CD4-positive, alpha-beta T cell (primary cell): Measurements from ENCODE around the gene NELFA. TPM values are rescaled to one million over a fixed set of nuclear protein-coding genes. Genes with fewer than 3 reads are reported as not detected.

ENCODE experiments used
- ATAC-seq: fragments of 200-7000 bp; cut with Tn5 transposase; one replicate; pipeline ENCODE4 v1.10.0; 2022; ENCODE audit warnings: mild to moderate bottlenecking; ENCODE audit not compliant: poor library complexity
- CTCF ChIA-PET: fragments of 350-600 bp; sonication (Branson Sonifier 250); formaldehyde crosslinking; loops from one replicate; lab custom pipeline; 2021; ENCODE audit warnings: antibody characterized with exemption, inconsistent platforms; lab: Charles Lee
- POLR2A ChIA-PET: fragments of 350-600 bp; sonication (Branson Sonifier 250); formaldehyde crosslinking; loops from one replicate; lab custom pipeline; 2021; ENCODE audit warnings: antibody characterized with exemption, inconsistent platforms; lab: Charles Lee
- DNase-seq, 14 experiments: peaks; one replicate each; pipeline ENCODE4 v3.0.0-alpha.2; 2013 to 2020; ENCODE audit warnings: mixed read lengths in 2 of 14
- H3K27ac ChIP-seq, 2 donors: one replicate each; pipeline versions ENCODE4 v1.5.1 to v1.7.0; 2013; ENCODE audit warnings: low read length in 2 of 2, low read depth in 1 of 2, mild to moderate bottlenecking in 1 of 2
- H3K27me3 ChIP-seq, 2 experiments: 1 replicate in 1 of 2; 2 replicates in 1 of 2; pipeline versions ENCODE4 v1.6.1 to v1.7.0; 2013; ENCODE audit warnings: low read length in 2 of 2, control low read depth in 1 of 2, mild to moderate bottlenecking in 1 of 2, moderate library complexity in 1 of 2; ENCODE audit not compliant: insufficient read depth in 2 of 2, control insufficient read depth in 1 of 2
- H3K36me3 ChIP-seq: one replicate; pipeline ENCODE4 v1.6.1; 2013; ENCODE audit warnings: low read length, control low read depth; ENCODE audit not compliant: insufficient read depth
- H3K4me1 ChIP-seq: one replicate; pipeline ENCODE4 v1.6.1; 2013; ENCODE audit warnings: low read length, control low read depth; ENCODE audit not compliant: insufficient read depth
- H3K4me3 ChIP-seq: one replicate; pipeline ENCODE4 v1.5.1; 2013; ENCODE audit warnings: mild to moderate bottlenecking, low read length, moderate library complexity
- H3K9me3 ChIP-seq, 2 experiments: 1 replicate in 1 of 2; 2 replicates in 1 of 2; pipeline versions ENCODE4 v1.6.1 to v1.7.0; 2013; ENCODE audit warnings: low read length in 2 of 2, mild to moderate bottlenecking in 2 of 2, control low read depth in 1 of 2, moderate library complexity in 1 of 2; ENCODE audit not compliant: control insufficient read depth in 1 of 2, insufficient read depth in 1 of 2
- H3K27ac Mint-ChIP-seq: one replicate; pipeline ENCODE4 v1.8.0; 2020; ENCODE audit warnings: mixed read lengths
- H3K27me3 Mint-ChIP-seq: one replicate; pipeline ENCODE4 v1.8.0; 2021; ENCODE audit warnings: mixed read lengths
- H3K36me3 Mint-ChIP-seq: one replicate; pipeline ENCODE4 v1.8.0; 2021; ENCODE audit warnings: low read depth, mixed read lengths
- H3K4me1 Mint-ChIP-seq: one replicate; pipeline ENCODE4 v1.8.0; 2021; ENCODE audit warnings: low read depth, mixed read lengths
- H3K4me3 Mint-ChIP-seq: one replicate; pipeline ENCODE4 v1.8.0; 2020; ENCODE audit warnings: mild to moderate bottlenecking, mixed read lengths
- H3K9me3 Mint-ChIP-seq: one replicate; pipeline ENCODE4 v1.8.0; 2020; ENCODE audit warnings: mixed read lengths
- intact Hi-C, 2 experiments: fragments of 100-400 bp; cut with DNase I in 1 of 2; cut with micrococcal nuclease in 1 of 2; formaldehyde crosslinking; loops; one replicate each; pipeline versions ENCODE4 v1.15.1 to v1.9.0; 2023 to 2025; cut with DNase I, micrococcal nuclease
- total RNA-seq, 174 experiments: library from RNA in 2 of 174; stranded (reverse) in 2 of 174; gene quantifications; one replicate each; pipeline ENCODE4 v1.2.3 and lab custom pipeline; 2021 to 2026
- TF ChIP-seq, protein P1 (sequence below): fragments of 200-600 bp; IDR thresholded peaks from one replicate; pipeline ENCODE4 v1.8.0; 2022; ENCODE audit warnings: antibody characterized with exemption, mild to moderate bottlenecking

The NELFA gene
- total RNA-seq, 2 experiments from 2014 or later = 39.9 to 40.1 TPM

DNA sequence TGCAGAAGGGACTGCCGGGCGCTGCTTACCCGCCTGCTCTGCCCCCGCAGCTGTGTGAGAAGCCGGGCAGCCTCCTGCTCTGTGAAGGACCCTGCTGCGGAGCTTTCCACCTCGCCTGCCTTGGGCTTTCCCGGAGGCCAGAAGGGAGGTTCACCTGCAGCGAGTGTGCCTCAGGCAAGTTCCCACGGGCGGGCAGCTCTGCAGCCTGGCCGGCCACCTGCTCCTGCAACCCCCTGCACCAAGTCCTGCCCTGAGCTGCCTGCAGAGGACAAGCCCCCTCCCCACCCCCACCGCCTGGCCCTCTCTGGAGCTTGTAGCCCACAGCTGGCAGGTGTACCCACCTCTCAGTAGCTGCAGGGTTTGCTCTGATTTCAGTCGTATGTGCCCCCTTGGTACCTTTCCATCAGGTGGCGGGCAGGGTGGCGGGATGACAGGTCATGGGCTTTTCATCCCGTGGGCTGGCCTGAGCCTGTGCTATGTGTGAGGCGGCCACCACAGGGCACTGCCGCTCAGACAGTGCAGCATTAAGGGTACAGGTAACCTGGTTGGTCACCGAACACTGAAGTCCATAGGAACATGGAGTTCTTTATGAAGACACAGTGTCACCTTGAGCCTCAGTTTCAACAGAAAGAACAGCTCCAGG is 56.6 kb downstream of the NELFA start:
- intact Hi-C loops = no loop called here
- H3K36me3 Mint-ChIP-seq = peaks cover 32% of the 10 kb centered on the region
- Histone ChIP-seq H3K4me1 (no peaks in the 10 kb centered on the region), H3K27ac (no peak overlapping the region), H3K27me3 (no peaks in the 10 kb centered on the region), H3K4me3 (no peak overlapping the region), H3K36me3 (peaks cover 47% of the 10 kb centered on the region), H3K9me3 (no peaks in the 10 kb centered on the region)
- H3K9me3 Mint-ChIP-seq = no peaks in the 10 kb centered on the region
- no peak overlapping the region for H3K4me3 Mint-ChIP-seq
- no peak for ATAC-seq
- H3K27ac Mint-ChIP-seq = no peak overlapping the region
- CTCF ChIA-PET = no interaction called here
- DNase-seq = no peak
- POLR2A ChIA-PET = no interaction called here
- H3K4me1 Mint-ChIP-seq = no peaks in the 10 kb centered on the region
- no peaks in the 10 kb centered on the region for H3K27me3 Mint-ChIP-seq
- TF ChIP-seq, protein P1, sequence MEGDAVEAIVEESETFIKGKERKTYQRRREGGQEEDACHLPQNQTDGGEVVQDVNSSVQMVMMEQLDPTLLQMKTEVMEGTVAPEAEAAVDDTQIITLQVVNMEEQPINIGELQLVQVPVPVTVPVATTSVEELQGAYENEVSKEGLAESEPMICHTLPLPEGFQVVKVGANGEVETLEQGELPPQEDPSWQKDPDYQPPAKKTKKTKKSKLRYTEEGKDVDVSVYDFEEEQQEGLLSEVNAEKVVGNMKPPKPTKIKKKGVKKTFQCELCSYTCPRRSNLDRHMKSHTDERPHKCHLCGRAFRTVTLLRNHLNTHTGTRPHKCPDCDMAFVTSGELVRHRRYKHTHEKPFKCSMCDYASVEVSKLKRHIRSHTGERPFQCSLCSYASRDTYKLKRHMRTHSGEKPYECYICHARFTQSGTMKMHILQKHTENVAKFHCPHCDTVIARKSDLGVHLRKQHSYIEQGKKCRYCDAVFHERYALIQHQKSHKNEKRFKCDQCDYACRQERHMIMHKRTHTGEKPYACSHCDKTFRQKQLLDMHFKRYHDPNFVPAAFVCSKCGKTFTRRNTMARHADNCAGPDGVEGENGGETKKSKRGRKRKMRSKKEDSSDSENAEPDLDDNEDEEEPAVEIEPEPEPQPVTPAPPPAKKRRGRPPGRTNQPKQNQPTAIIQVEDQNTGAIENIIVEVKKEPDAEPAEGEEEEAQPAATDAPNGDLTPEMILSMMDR = no peak

GRCh38 chr4:1950369-1950768 is 58.4 kb downstream of the NELFA start:
- no peaks in the 10 kb centered on the region for H3K4me1 Mint-ChIP-seq
- no peak overlapping the region for H3K4me3 Mint-ChIP-seq
- Histone ChIP-seq H3K27ac (no peak overlapping the region), H3K36me3 (peaks cover 36% of the 10 kb centered on the region), H3K4me3 (no peak overlapping the region), H3K9me3 (no peaks in the 10 kb centered on the region), H3K27me3 (no peaks in the 10 kb centered on the region), H3K4me1 (no peaks in the 10 kb centered on the region)
- intact Hi-C loops = no loop called here
- DNase-seq (no peak), ATAC-seq (no peak)
- H3K9me3 Mint-ChIP-seq = no peaks in the 10 kb centered on the region
- ChIA-PET CTCF (no interaction called here), POLR2A (no interaction called here)
- no peak overlapping the region for H3K27ac Mint-ChIP-seq
- H3K36me3 Mint-ChIP-seq = peaks cover 30% of the 10 kb centered on the region
- TF ChIP-seq, protein P1 = no peak
- H3K27me3 Mint-ChIP-seq = no peaks in the 10 kb centered on the region

GRCh38 chr4:1948892-1949436 is 59.8 kb downstream of the NELFA start:
- TF ChIP-seq, protein P1 = no peak
- H3K4me1 Mint-ChIP-seq = no peaks in the 10 kb centered on the region
- POLR2A ChIA-PET = no interaction called here
- H3K27me3 Mint-ChIP-seq = no peaks in the 10 kb centered on the region
- peaks cover 26% of the 10 kb centered on the region for H3K36me3 ChIP-seq
- H3K9me3 Mint-ChIP-seq = no peaks in the 10 kb centered on the region
- intact Hi-C loops = no loop called here
- peaks cover 28% of the 10 kb centered on the region for H3K36me3 Mint-ChIP-seq
- H3K4me3 Mint-ChIP-seq = no peak overlapping the region
- DNase-seq = peak in 1 of 14 experiments; percentile 29
- no peak overlapping the region for H3K4me3 ChIP-seq
- no peaks in the 10 kb centered on the region for H3K27me3 ChIP-seq
- CTCF ChIA-PET = no interaction called here
- no peak overlapping the region for H3K27ac Mint-ChIP-seq
- no peak for ATAC-seq
- no peaks in the 10 kb centered on the region for H3K4me1 ChIP-seq
- no peaks in the 10 kb centered on the region for H3K9me3 ChIP-seq
- no peak overlapping the region for H3K27ac ChIP-seq
